DND-41 (cell line): Measurements from ENCODE around the gene CCT2.

ENCODE experiments used
- ATAC-seq: fragments of 200-7000 bp; cut with Tn5 transposase; 3 replicates; pipeline ENCODE4 v1.9.1; 2021; ENCODE audit warnings: low read depth; ENCODE audit not compliant: insufficient read depth
- DNase-seq: peaks from one replicate; pipeline ENCODE4 v3.0.0-alpha.2; 2020
- H2AFZ ChIP-seq: 2 replicates; pipeline ENCODE4 v1.6.0; 2012; ENCODE audit warnings: low read depth, low read length
- H3K27ac ChIP-seq: 2 replicates; pipeline ENCODE4 v1.5.1; 2012; ENCODE audit warnings: low read length, inconsistent platforms
- H3K27me3 ChIP-seq: fragments of 200-600 bp; sonication (generic); 2 replicates; pipeline ENCODE4 v1.6.0; 2012; ENCODE audit warnings: low read length, mild to moderate bottlenecking, inconsistent platforms; ENCODE audit not compliant: insufficient read depth, poor library complexity
- H3K36me3 ChIP-seq: 2 replicates; pipeline ENCODE4 v1.5.1; 2012; ENCODE audit warnings: low read length, inconsistent platforms; ENCODE audit not compliant: insufficient read depth
- H3K4me1 ChIP-seq: 2 replicates; pipeline ENCODE4 v1.5.1; 2012; ENCODE audit warnings: mild to moderate bottlenecking, low read length; ENCODE audit not compliant: insufficient read depth
- H3K4me2 ChIP-seq: 2 replicates; pipeline ENCODE4 v1.6.0; 2012; ENCODE audit warnings: mild to moderate bottlenecking, moderate library complexity, low read length, inconsistent platforms; ENCODE audit not compliant: insufficient read depth
- H3K4me3 ChIP-seq, 2 experiments: fragments of 200-600 bp in 1 of 2; shearing (Covaris generic) in 1 of 2; 2 replicates each; pipeline ENCODE4 v1.5.1; 2012 to 2016; ENCODE audit warnings: inconsistent platforms in 2 of 2, low read length in 2 of 2, mild to moderate bottlenecking in 2 of 2, low read depth in 1 of 2, moderate library complexity in 1 of 2
- H3K79me2 ChIP-seq: 2 replicates; pipeline ENCODE4 v1.6.0; 2012; ENCODE audit warnings: low read length, inconsistent platforms; ENCODE audit not compliant: insufficient read depth
- H3K9ac ChIP-seq: 2 replicates; pipeline ENCODE4 v1.6.0; 2012; ENCODE audit warnings: low read depth, mild to moderate bottlenecking, inconsistent platforms, low read length, moderate library complexity
- H3K9me3 ChIP-seq: 2 replicates; pipeline ENCODE4 v1.5.1; 2012; ENCODE audit warnings: low read length, moderate library complexity, mild to moderate bottlenecking, inconsistent platforms; ENCODE audit not compliant: insufficient read depth, severe bottlenecking
- H4K20me1 ChIP-seq: 2 replicates; pipeline ENCODE4 v1.6.0; 2012; ENCODE audit warnings: low read length; ENCODE audit not compliant: insufficient read depth
- EZH2 ChIP-seq: IDR thresholded peaks from 3 replicates; pipeline ENCODE4 v1.6.1; 2012; ENCODE audit warnings: borderline replicate concordance, low read depth, mild to moderate bottlenecking, moderate library complexity, low read length, inconsistent platforms; ENCODE audit not compliant: severe bottlenecking
- TF ChIP-seq, protein P1 (sequence below): IDR thresholded peaks from 2 replicates; pipeline ENCODE4 v1.5.1; 2012; ENCODE audit warnings: borderline replicate concordance, low read length, moderate library complexity, mild to moderate bottlenecking; ENCODE audit not compliant: poor library complexity, severe bottlenecking; ENCODE audit errors: extremely low read depth

The CCT2 gene

DNA sequence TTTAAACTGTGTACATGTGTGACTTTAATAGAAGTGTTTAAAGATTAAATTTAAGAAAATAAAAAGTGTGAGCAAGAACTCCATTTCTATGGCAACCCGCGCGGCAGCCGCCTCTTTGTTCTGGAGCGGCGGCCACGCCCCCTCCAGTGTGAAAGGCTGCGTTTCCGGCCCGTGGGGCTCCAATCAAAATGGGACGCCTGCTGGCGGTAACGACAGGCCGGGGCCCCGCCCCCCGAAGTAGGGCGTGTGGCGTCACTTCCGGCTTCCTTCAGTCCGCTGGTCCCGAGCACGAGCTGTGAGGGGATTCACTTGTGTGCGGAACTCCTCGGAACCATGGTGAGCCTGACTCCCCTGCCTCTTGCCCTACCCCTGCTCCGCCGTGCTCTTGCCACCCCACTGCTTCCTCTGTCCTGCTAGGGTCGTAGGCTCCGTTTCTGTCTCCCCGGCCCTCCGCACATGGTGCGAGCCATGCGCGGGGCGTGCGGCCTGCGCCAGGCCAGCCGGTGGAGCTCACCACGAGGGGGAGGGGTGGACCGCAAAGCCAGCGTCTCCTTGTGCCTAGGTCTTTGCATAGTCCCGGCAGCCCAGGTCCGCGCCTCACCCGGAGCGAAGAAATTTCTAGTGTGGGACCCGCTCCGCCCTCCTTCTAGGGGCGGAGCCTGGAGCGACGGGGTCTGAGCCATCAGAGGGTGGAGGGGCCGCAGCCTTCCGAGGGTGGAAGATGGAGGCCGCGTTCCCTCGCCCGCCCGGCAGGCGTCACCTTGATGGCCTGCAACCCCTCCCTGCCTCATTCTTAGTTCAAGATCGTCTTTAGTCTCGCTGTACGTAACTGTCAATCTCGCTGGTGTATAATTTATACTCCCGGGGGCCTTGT, at the start of gene CCT2:
Gene CCT2, plus strand, starts transcription at position 271 of the 874 bp plus-strand sequence. Its CDS starts 63 bp downstream, at position 334.
- Histone ChIP-seq H3K4me1 (peaks cover 43% of the 10 kb centered on the region), H3K4me2 (peak within 1 kb of the TSS; percentile 85), H3K9me3 (no peaks in the 10 kb centered on the region), H3K27ac (peak within 1 kb of the TSS; percentile 90), H3K9ac (peak within 1 kb of the TSS; percentile 81), H3K4me3 (peak within 1 kb of the TSS; percentile 67 to 79), H3K27me3 (no peaks in the 10 kb centered on the region), H3K79me2 (peaks cover 52% of the 10 kb centered on the region), H4K20me1 (peaks cover 18% of the 10 kb centered on the region), H2AFZ (peak within 1 kb of the TSS; percentile 88), H3K36me3 (peaks cover 45% of the 10 kb centered on the region)
- ATAC-seq (peak; percentile 90), DNase-seq (peak; percentile 97)
- TF ChIP-seq, protein P1, sequence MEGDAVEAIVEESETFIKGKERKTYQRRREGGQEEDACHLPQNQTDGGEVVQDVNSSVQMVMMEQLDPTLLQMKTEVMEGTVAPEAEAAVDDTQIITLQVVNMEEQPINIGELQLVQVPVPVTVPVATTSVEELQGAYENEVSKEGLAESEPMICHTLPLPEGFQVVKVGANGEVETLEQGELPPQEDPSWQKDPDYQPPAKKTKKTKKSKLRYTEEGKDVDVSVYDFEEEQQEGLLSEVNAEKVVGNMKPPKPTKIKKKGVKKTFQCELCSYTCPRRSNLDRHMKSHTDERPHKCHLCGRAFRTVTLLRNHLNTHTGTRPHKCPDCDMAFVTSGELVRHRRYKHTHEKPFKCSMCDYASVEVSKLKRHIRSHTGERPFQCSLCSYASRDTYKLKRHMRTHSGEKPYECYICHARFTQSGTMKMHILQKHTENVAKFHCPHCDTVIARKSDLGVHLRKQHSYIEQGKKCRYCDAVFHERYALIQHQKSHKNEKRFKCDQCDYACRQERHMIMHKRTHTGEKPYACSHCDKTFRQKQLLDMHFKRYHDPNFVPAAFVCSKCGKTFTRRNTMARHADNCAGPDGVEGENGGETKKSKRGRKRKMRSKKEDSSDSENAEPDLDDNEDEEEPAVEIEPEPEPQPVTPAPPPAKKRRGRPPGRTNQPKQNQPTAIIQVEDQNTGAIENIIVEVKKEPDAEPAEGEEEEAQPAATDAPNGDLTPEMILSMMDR, result peak; percentile 46
- no peak for TF ChIP-seq EZH2

DNA sequence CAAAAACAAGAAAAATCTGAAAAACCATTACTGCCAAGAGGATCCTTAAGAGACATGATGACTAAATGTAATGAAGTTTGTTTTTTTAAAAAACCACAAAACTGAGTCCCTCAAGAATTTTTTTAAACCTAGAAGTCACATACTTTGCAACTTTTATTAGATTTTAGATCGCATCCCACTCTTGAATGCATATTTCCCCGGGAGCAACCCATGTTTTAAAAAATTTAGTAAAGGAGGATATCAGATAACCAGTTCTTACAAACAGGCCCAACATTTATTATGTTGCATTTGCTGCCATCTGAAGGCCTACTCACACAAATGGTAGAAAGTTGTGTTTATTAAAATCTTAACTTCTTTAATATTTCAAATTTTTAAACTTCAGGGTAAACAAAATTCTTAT, 44.3 kb upstream of the CCT2 start:
- Histone ChIP-seq H3K79me2 (peaks cover 8% of the 10 kb centered on the region; the same call in 1 of the 2 replicates), H3K4me1 (no peaks in the 10 kb centered on the region), H3K9me3 (peaks cover 7% of the 10 kb centered on the region), H2AFZ (no peak overlapping the region), H4K20me1 (no peaks in the 10 kb centered on the region), H3K27ac (no peak overlapping the region), H3K9ac (no peak overlapping the region), H3K27me3 (no peaks in the 10 kb centered on the region), H3K4me3 (no peak overlapping the region), H3K36me3 (peaks cover 5% of the 10 kb centered on the region; the same call in 1 of the 2 replicates), H3K4me2 (no peak overlapping the region)
- DNase-seq (no peak), ATAC-seq (no peak)
- TF ChIP-seq, protein P1, result no peak
- TF ChIP-seq EZH2, result no peak

DNA sequence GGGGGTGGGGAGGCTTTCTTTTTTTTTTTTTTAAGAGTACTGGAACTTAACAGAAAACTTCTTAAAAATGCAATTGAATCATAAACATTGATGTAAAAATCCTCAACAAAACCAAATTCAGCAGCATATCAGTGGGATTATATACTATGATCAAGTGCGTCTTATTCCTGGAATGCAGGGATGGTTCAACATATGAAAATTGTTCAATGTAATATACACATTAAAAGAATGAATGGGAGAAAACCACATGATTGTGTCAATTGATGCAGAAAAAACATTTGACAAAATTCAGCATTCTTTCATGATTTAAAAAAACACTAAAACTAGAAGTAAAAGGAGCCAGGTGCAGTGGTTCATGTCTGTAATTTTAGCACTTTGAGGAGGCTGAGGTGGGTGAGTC, 41.2 kb upstream of the CCT2 start:
- H3K79me2 ChIP-seq, result no peaks in the 10 kb centered on the region
- H4K20me1 ChIP-seq, result no peaks in the 10 kb centered on the region
- no peak overlapping the region for H3K27ac ChIP-seq
- DNase-seq (no peak), ATAC-seq (no peak)
- no peaks in the 10 kb centered on the region for H3K27me3 ChIP-seq
- H3K9ac ChIP-seq, result no peak overlapping the region
- H3K9me3 ChIP-seq, result peaks cover 7% of the 10 kb centered on the region
- H3K4me3 ChIP-seq, result no peak overlapping the region
- no peak for TF ChIP-seq EZH2
- TF ChIP-seq, protein P1, result no peak
- H3K4me2 ChIP-seq, result no peak overlapping the region
- H3K36me3 ChIP-seq, result peaks cover 5% of the 10 kb centered on the region; the same call in 1 of the 2 replicates
- H3K4me1 ChIP-seq, result no peaks in the 10 kb centered on the region
- no peak overlapping the region for H2AFZ ChIP-seq
